Osteocyte (in vitro differentiated cells): ENCODE measurements around the gene SERPINE3. TPM values are rescaled to one million over a fixed set of nuclear protein-coding genes. Genes with fewer than 3 reads are reported as not detected.

Source experiments
- DNase-seq: peaks from one replicate; pipeline ENCODE4 v3.0.0; 2021; ENCODE audit warnings: mixed read lengths; ENCODE audit not compliant: unreplicated experiment; ENCODE audit errors: extremely low spot score
- H3K27ac Mint-ChIP-seq: one replicate; pipeline ENCODE4 v1.8.0; 2021; ENCODE audit warnings: mild to moderate bottlenecking, mixed read lengths; ENCODE audit not compliant: unreplicated experiment
- H3K27me3 Mint-ChIP-seq: one replicate; pipeline ENCODE4 v1.8.0; 2021; ENCODE audit warnings: mixed read lengths; ENCODE audit not compliant: unreplicated experiment
- H3K36me3 Mint-ChIP-seq: one replicate; pipeline ENCODE4 v1.8.0; 2021; ENCODE audit warnings: mixed read lengths; ENCODE audit not compliant: unreplicated experiment
- H3K4me1 Mint-ChIP-seq: one replicate; pipeline ENCODE4 v1.8.0; 2021; ENCODE audit warnings: mixed read lengths; ENCODE audit not compliant: unreplicated experiment
- H3K4me3 Mint-ChIP-seq: one replicate; pipeline ENCODE4 v1.8.0; 2021; ENCODE audit warnings: mild to moderate bottlenecking, moderate library complexity, mixed read lengths; ENCODE audit not compliant: unreplicated experiment
- H3K9me3 Mint-ChIP-seq: one replicate; pipeline ENCODE4 v1.8.0; 2021; ENCODE audit warnings: mixed read lengths; ENCODE audit not compliant: unreplicated experiment
- long read RNA-seq: library from polyadenylated mRNA; unstranded; transcript quantifications from one replicate; pipeline ENCODE4 v2.0.0, GENCODE V29; 2021
- total RNA-seq: library from RNA; stranded (reverse); gene quantifications from 2 replicates; pipeline ENCODE4 v1.2.1, GENCODE V29; 2021
- TF ChIP-seq, protein P1 (sequence below): fragments of 200-600 bp; sonication (generic); IDR thresholded peaks from 2 replicates; pipeline ENCODE4 v1.5.0; 2021; ENCODE audit warnings: antibody characterized with exemption, mild to moderate bottlenecking, moderate library complexity

Gene SERPINE3
- total RNA-seq, result not detected in 2 replicates
- long read RNA-seq, partial matches to known transcripts, result 0 of 4 reads
- long read RNA-seq, other reads (novel, unspliced or antisense), result 4 of 4 reads

DNA sequence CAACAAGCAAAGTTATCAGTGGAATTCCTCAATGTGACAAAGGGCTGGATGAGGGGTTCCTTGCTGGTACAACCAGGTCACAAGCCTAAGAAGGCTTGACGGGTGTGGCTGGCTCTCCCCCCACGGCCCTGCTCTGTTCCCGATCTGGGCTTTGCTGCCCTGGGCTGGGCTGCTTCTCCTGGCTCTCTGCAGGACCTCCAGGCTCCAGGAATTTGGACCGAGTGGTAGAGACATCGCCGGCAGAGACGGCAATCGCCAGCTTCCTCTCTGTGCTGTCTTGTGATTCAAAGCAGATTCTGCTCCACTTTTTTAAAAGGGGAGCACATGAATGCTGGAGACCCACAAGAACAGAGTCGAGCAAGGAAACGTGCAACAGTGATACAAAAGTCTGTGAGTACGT, at the start of gene SERPINE3:
Gene SERPINE3, plus strand, starts transcription at position 338 of the 400 bp plus-strand sequence. CDS start 1,401 bp downstream, outside the sequence.
- TF ChIP-seq, protein P1, sequence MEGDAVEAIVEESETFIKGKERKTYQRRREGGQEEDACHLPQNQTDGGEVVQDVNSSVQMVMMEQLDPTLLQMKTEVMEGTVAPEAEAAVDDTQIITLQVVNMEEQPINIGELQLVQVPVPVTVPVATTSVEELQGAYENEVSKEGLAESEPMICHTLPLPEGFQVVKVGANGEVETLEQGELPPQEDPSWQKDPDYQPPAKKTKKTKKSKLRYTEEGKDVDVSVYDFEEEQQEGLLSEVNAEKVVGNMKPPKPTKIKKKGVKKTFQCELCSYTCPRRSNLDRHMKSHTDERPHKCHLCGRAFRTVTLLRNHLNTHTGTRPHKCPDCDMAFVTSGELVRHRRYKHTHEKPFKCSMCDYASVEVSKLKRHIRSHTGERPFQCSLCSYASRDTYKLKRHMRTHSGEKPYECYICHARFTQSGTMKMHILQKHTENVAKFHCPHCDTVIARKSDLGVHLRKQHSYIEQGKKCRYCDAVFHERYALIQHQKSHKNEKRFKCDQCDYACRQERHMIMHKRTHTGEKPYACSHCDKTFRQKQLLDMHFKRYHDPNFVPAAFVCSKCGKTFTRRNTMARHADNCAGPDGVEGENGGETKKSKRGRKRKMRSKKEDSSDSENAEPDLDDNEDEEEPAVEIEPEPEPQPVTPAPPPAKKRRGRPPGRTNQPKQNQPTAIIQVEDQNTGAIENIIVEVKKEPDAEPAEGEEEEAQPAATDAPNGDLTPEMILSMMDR, result no peak
- Mint-ChIP-seq H3K4me1 (no peaks in the 10 kb centered on the region), H3K4me3 (no peak within 1 kb of the TSS), H3K9me3 (no peaks in the 10 kb centered on the region), H3K27ac (no peak within 1 kb of the TSS), H3K27me3 (no peaks in the 10 kb centered on the region), H3K36me3 (no peaks in the 10 kb centered on the region)
- no peak for DNase-seq

DNA sequence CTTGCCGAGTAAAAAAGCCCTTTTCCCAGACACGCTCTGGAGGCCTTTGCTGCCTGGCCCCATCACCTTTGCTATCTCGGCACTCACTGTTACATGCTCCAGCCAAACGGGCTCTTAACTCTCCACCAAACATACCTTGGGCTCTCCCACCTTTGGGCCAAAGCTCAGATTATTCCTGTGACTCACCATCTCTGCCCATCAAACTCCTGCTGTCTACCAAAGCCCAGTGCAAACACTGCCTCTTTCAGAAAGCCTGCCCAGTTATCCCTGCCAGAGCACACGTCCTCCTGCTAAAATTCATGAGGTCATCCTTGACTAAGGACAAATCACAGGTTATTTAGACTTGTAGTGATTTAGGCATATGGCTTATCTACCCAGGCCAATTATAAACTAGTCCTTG, 48.1 kb upstream of the SERPINE3 start:
- no peak for DNase-seq
- H3K36me3 Mint-ChIP-seq, result no peaks in the 10 kb centered on the region
- H3K9me3 Mint-ChIP-seq, result no peaks in the 10 kb centered on the region
- H3K27ac Mint-ChIP-seq, result no peak overlapping the region
- peaks cover 5% of the 10 kb centered on the region for H3K4me1 Mint-ChIP-seq
- TF ChIP-seq, protein P1, result no peak
- no peak overlapping the region for H3K4me3 Mint-ChIP-seq
- peaks cover 28% of the 10 kb centered on the region for H3K27me3 Mint-ChIP-seq

DNA sequence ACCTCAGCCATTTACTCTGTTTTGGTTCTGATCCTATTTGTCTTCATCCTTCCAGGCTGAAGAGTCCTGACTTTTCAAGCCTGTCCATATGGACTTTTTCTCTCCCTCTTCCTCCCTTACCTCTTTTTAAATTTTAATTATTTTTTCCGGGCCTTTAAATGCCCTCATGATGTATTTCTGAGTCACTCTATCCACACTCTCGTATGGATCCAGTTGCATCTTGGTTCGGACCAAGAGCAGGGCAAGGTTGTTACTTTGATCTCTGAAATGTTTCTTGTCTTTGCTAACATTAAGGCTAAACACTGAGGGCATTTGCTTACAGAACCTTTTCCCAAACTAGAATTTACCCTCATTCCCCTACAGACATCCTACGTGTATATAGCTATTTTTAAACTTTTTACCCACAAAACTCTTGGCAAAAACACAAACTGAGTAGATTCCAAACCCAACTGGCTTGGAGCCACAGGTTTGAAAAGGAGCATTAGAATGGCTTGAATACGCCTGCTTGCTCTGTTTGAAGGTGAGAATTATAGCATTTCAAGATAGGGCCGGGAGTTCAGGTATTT, 47.4 kb upstream of the SERPINE3 start:
- TF ChIP-seq, protein P1, result no peak
- Mint-ChIP-seq H3K36me3 (no peaks in the 10 kb centered on the region), H3K4me3 (no peak overlapping the region), H3K27me3 (peaks cover 32% of the 10 kb centered on the region), H3K9me3 (no peaks in the 10 kb centered on the region), H3K27ac (no peak overlapping the region), H3K4me1 (peaks cover 5% of the 10 kb centered on the region)
- DNase-seq, result no peak

DNA sequence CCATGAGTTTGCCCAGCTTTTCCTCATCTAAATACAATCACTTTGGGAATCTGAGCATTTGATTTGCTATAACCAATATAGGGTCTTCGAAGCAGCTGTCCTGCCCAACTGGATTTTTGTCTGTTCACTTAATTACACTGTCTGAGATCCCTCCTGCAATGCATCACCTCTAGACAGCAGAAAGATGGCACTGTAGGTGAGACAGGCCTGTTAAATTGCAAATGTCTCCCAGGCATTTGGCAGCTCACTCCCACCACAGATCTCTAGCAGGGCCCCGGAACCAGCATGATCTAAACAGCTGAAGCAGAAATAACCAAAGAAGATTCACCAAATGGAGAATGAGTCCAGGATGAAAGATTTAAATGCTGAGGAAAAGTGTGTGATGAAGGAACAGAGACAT, 41.9 kb upstream of the SERPINE3 start:
- H3K36me3 Mint-ChIP-seq, result no peaks in the 10 kb centered on the region
- TF ChIP-seq, protein P1, result no peak
- peaks cover under 1% of the 10 kb centered on the region for H3K4me1 Mint-ChIP-seq

DNA sequence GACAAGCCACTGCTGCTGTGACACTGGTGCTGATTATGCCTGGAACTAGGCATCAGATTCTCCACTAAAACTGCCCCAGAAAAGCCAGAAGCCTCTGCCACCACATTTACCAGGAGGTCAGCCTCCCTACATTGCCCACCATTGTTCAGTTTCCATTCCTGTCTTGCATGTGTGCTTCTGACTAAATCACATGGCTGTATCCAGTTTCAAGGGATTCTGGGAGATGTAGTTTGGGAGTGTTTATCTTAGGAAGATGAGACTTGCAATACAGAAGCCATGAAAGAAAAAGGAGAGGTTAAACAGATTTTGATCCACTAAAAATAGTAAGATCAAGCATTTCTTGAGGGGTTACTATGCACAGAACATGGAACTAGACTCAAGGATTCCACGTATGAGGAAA, 40.7 kb upstream of the SERPINE3 start:
- Mint-ChIP-seq H3K27ac (no peak overlapping the region), H3K4me3 (no peak overlapping the region)

More for the DNA sequence above, 41.9 kb upstream of the SERPINE3 start:
- H3K27me3 Mint-ChIP-seq, result peaks cover 13% of the 10 kb centered on the region
- no peak for DNase-seq
- no peak overlapping the region for H3K4me3 Mint-ChIP-seq
- no peak overlapping the region for H3K27ac Mint-ChIP-seq
- no peaks in the 10 kb centered on the region for H3K9me3 Mint-ChIP-seq

More for the DNA sequence above, 40.7 kb upstream of the SERPINE3 start:
- Mint-ChIP-seq H3K4me1 (no peaks in the 10 kb centered on the region), H3K9me3 (no peaks in the 10 kb centered on the region), H3K36me3 (no peaks in the 10 kb centered on the region), H3K27me3 (peaks cover 8% of the 10 kb centered on the region)
- TF ChIP-seq, protein P1, result no peak
- DNase-seq, result no peak
